GM12878 (cell line): ENCODE measurements around the gene PDILT.

Experiments
- CHD1 ChIP-seq: IDR thresholded peaks from 2 replicates; pipeline ENCODE4 v1.6.1; 2012; ENCODE audit warnings: low read depth, low read length, improper control_type of control experiment
- CHD2 ChIP-seq: IDR thresholded peaks from 2 replicates; pipeline ENCODE4 v1.6.1; 2011; ENCODE audit warnings: low read depth, low read length, improper control_type of control experiment, borderline replicate concordance
- EZH2 ChIP-seq: IDR thresholded peaks from 2 replicates; pipeline ENCODE4 v1.6.1; 2012; ENCODE audit warnings: low read depth, mild to moderate bottlenecking, control low read depth, inconsistent platforms, low read length, borderline replicate concordance; ENCODE audit not compliant: control insufficient read depth
- NR2C2 ChIP-seq: IDR thresholded peaks from 2 replicates; pipeline ENCODE4 v1.6.1; 2011; ENCODE audit warnings: borderline replicate concordance, low read depth; ENCODE audit not compliant: control insufficient read depth, insufficient read length
- POLR2AphosphoS5 ChIP-seq: IDR thresholded peaks from 2 replicates; pipeline ENCODE4 v1.6.1; 2011; ENCODE audit warnings: mild to moderate bottlenecking, low read length, inconsistent platforms
- RAD21 ChIP-seq: IDR thresholded peaks from 2 replicates; pipeline ENCODE4 v1.6.1; 2011; ENCODE audit warnings: mild to moderate bottlenecking, low read depth, low read length, moderate library complexity; ENCODE audit not compliant: insufficient read depth
- RB1 ChIP-seq: fragments of 450-650 bp; formaldehyde crosslinking; IDR thresholded peaks from 2 replicates; pipeline ENCODE4 v1.6.1; 2017; ENCODE audit warnings: mild to moderate bottlenecking, borderline replicate concordance
- SIX5 ChIP-seq: IDR thresholded peaks from 2 replicates; pipeline ENCODE4 v1.6.1; 2011; ENCODE audit warnings: mild to moderate bottlenecking, low read depth, low read length, moderate library complexity; ENCODE audit not compliant: severe bottlenecking
- SPI1 ChIP-seq: IDR thresholded peaks from 2 replicates; pipeline ENCODE4 v1.6.1; 2011; ENCODE audit warnings: low read depth, mild to moderate bottlenecking, low read length, moderate library complexity, borderline replicate concordance; ENCODE audit not compliant: insufficient read depth
- TAF1 ChIP-seq: IDR thresholded peaks from 2 replicates; pipeline ENCODE4 v1.6.1; 2011; ENCODE audit warnings: mild to moderate bottlenecking, low read depth, low read length, borderline replicate concordance
- TCF3 ChIP-seq: IDR thresholded peaks from 2 replicates; pipeline ENCODE4 v1.6.1; 2012; ENCODE audit warnings: low read depth, mild to moderate bottlenecking, low read length, borderline replicate concordance; ENCODE audit not compliant: insufficient read depth
- YY1 ChIP-seq: IDR thresholded peaks from 2 replicates; pipeline ENCODE4 v1.6.1; 2011; ENCODE audit warnings: low read depth, mild to moderate bottlenecking, low read length
- TF ChIP-seq, protein P1 (sequence below), 3 experiments: IDR thresholded peaks in 2 of 3; conservative IDR thresholded peaks in 1 of 3; 2 replicates each; pipeline ENCODE4 v1.5.1; 2011; ENCODE audit warnings: low read depth in 3 of 3, low read length in 3 of 3, mild to moderate bottlenecking in 3 of 3, control low read depth in 2 of 3, moderate library complexity in 2 of 3, inconsistent platforms in 1 of 3, mixed read lengths in 1 of 3; ENCODE audit not compliant: control insufficient read depth in 2 of 3, insufficient read depth in 1 of 3; ENCODE audit errors: extremely low read depth in 1 of 3

DNA sequence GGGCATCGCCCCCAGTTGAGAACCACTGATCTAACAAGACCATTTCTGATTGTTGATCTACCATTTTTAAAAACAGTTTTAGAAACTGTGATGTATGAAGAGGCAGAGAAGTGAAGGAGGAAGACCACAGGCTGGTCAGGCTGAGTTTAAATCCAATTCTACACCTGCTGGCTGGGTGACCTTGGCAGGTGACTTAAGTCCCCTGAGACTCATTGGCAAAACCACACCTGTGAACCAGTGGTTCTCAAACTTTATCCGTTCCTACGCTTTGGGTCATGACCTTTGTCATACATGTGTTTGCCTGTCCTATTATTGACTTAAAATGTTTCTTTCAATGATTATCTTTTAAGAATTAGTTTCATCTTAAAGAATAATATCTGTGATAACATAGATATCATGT lies 79.5 kb downstream of the PDILT start:
- TF ChIP-seq TCF3 = no peak
- no peak for TF ChIP-seq SPI1
- TF ChIP-seq, protein P1, sequence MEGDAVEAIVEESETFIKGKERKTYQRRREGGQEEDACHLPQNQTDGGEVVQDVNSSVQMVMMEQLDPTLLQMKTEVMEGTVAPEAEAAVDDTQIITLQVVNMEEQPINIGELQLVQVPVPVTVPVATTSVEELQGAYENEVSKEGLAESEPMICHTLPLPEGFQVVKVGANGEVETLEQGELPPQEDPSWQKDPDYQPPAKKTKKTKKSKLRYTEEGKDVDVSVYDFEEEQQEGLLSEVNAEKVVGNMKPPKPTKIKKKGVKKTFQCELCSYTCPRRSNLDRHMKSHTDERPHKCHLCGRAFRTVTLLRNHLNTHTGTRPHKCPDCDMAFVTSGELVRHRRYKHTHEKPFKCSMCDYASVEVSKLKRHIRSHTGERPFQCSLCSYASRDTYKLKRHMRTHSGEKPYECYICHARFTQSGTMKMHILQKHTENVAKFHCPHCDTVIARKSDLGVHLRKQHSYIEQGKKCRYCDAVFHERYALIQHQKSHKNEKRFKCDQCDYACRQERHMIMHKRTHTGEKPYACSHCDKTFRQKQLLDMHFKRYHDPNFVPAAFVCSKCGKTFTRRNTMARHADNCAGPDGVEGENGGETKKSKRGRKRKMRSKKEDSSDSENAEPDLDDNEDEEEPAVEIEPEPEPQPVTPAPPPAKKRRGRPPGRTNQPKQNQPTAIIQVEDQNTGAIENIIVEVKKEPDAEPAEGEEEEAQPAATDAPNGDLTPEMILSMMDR (IDR thresholded peaks at IDR 0.05 in 2 of 3, conservative IDR thresholded peaks at IDR 0.05 in 1 of 3; ENCODE audit: control insufficient read depth in 2 of 3, extremely low read depth in 1 of 3, insufficient read depth in 1 of 3, low read depth in 3 of 3, low read length in 3 of 3) = no peak
- no peak for TF ChIP-seq POLR2AphosphoS5
- TF ChIP-seq TAF1 = no peak
- TF ChIP-seq YY1 = no peak
- no peak for TF ChIP-seq CHD2
- TF ChIP-seq CHD1 = no peak
- TF ChIP-seq EZH2 = no peak
- no peak for TF ChIP-seq SIX5
- no peak for TF ChIP-seq RB1
- TF ChIP-seq NR2C2 = no peak
- TF ChIP-seq RAD21 = no peak
